ENCODE results near the gene RIBC2.
"Not testable (repeated sequence)": the region's sequence is repeated elsewhere in the genome, so short reads cannot be mapped to it uniquely, and the experiment has no call there.

The RIBC2 gene, protein sequence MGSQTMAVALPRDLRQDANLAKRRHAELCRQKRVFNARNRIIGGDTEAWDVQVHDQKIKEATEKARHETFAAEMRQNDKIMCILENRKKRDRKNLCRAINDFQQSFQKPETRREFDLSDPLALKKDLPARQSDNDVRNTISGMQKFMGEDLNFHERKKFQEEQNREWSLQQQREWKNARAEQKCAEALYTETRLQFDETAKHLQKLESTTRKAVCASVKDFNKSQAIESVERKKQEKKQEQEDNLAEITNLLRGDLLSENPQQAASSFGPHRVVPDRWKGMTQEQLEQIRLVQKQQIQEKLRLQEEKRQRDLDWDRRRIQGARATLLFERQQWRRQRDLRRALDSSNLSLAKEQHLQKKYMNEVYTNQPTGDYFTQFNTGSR

DNA sequence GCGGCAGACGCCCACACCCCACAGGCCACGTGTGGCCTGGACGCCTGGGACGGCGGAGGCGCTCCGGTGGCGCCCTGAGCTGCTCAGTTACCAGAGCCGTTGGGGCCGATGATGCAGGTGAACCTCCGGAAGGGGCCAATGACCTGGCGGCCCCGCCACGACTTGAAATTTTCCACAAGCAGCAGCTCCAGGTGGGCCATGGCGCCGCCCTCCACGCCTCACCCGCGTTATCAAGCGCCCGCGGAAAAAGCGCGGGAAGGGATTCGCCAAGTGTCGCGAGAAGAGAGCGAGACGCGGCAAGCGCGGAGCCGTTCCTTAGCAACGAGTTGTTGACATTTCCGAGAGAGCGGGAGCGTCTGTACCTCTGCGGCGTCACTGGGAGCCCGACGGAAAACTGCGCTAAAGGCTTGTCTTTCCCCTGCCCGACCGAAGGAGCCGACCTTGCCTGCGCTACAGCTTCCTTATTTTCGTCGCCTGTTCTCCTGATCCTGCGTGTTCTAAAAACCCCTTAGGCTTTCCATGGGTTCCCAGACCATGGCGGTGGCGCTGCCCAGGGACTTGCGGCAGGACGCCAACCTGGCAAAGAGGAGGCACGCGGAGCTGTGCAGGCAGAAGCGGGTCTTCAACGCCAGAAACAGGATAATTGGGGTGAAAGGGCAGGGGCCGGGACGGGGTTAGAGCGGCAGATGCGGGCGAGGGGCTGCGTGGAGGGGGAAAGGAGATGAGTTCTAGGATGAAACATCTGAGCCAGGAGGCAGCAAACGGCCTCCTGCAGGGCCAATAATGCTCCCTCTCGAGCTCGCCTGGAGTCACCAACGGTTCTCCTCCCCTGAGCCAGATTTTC, at the start of gene RIBC2, which contains the start of gene SMC1B:
TSS of gene RIBC2 (plus strand) at position 326 of the 844 bp plus-strand sequence. CDS start at position 520, 194 bp downstream.
TSS of gene SMC1B (minus strand) at position 232 of the 844 bp plus-strand sequence. CDS start at position 200, 32 bp downstream.
- DNase-seq, result peak; percentile 82

DNA sequence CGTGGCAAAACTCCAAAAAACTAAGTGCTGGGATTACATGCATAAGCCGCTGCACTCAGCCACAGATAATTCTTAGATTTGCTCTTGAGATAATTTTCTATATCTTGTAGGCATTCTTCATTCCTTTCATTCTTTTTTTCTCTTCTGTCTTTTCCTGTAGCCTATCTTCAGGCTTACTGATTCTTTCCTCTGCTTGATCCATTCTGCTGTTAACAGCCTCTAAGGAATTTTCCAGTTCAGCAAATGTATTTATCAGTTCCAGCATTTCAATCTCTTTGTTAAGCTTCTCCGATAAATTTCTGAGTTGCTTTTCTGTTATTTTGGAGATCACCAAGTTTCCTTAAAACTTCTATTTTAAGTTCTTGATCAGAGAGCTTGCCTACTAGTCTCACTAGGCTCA, 46.8 kb upstream of the RIBC2 start:
- DNase-seq, result no peak

DNA sequence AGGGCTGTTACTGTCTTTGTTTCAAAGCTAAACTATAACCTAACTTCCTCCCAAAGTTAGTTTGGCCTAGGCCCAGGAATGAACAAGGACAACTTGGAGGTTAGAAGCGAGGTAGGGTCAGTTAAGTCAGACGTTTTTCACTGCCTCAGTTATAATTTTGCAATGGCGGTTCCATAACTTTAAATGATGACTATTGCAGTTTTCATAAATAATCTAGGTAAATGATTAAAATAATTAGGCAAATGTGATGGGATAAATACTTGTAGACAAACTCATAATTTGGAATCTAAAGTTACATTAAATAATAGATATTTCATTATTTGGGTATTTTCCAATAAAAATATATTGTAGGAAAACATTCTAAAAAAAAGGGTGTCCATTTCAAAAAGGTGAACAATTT, 39.9 kb upstream of the RIBC2 start:
- not testable (repeated sequence) for DNase-seq

DNA sequence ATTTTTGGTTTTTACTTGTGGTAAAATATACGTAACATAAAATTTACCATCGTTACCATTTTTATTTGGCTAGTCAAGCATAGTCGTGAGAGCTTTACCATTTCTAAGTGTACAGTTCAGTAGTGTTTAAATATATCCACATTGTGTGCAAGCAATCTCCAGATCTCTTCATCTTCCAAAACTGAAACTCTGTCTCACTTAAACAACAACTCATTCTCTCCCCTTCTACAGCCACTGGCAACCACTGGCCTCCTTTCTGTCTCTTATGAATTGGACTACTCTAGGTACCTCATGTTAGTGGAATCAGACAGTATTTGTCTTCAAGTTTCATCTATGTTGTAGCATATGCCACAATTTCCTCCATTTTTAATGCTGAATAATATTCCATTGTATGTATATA, 37.5 kb upstream of the RIBC2 start:
- no peak for DNase-seq

DNA sequence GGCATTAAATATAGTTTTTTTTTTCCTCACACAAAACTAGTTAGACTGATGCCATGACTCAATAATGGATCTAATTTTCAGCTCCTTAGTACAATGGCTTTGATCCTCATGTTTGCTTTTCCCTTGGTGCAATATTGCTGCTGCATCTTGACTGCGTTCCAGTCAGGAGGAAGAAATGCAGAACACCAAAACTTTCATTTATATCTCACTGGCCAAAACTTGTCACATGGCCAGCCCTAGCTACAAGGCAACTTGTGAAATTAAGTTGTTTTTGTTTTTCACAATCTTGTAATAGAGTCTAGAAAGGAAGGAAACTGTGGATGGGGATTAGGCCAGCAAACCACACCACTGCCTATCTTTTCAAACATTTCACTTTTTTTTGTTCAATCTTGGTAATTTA, 36.8 kb upstream of the RIBC2 start:
- DNase-seq, result no peak

DNA sequence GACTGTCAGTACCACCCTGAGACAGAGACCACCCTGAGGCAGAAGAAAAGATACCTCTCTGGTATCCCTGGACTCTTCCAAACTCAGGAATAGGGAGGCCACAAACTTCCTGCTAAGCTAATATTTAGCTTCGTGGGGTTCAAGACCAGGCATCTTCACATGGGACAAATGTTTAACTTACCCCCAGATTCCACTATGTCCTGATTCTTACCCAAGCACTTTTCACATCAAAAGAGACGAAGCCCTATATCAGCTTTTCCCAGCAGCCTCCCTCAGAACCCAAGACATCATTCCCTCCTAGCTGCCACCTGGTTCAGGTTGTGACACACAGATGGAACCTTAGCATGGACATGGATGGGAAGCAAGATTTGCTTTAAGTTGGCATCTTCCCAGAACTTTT, 32.1 kb upstream of the RIBC2 start:
- no peak for DNase-seq

DNA sequence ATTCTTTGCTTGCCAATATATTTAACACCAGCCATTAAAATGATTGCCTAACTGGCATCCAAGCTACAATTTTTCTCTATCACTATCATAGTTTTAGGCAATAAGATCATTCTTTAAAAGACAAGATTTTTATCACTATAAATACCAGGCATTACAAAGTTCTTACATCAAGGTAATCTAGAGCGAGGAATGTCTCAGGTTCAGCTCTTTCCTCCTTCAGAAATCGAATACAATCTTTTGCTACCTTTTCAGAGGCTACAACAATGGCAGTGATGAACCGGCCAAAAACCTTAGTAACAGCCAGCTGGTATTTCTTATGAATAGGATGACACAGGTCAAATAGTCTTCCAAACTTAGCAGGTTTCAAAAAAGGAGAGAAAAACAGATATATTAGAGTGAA, 23.9 kb upstream of the RIBC2 start:
- no peak for DNase-seq

DNA sequence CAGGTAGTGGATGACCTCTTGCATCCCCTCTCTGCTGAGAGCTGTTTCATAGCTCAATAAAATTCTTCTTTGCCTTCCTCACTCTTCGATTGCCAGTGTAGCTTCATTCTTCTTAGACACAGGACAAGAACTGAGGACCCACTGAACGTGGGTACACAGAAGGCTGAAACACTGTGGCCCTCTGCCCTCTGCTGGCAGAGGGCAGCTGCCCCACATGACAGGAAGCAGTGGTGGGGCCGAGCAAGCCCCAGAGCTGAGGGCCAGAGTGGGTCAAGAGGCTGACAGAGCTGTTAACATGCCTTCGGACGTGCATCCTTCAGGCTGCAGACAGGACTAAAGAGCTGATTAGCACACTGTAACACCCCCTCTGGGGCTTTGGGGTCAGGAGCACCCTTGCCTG, 15.7 kb upstream of the RIBC2 start:
- DNase-seq, result no peak

DNA sequence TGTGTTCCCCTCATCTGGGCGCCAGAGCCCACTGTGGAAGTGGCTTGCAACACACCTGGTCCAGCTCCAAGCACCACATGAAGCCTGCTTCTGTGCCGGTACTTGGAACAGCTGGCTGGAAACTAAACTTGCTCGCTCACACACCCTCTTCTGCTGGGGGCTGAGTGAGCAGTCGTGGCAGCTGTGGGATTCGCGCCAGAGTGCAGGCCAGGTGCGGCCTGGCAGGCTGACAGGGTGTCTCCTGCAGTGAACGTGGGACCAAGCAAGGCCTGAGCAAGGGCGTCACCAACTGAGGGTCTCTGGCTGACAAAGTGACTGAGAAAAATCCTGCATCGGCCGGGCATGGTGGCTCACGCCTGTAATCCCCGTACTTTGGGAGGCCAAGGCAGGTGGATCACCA, 15.3 kb upstream of the RIBC2 start:
- DNase-seq, result no peak

DNA sequence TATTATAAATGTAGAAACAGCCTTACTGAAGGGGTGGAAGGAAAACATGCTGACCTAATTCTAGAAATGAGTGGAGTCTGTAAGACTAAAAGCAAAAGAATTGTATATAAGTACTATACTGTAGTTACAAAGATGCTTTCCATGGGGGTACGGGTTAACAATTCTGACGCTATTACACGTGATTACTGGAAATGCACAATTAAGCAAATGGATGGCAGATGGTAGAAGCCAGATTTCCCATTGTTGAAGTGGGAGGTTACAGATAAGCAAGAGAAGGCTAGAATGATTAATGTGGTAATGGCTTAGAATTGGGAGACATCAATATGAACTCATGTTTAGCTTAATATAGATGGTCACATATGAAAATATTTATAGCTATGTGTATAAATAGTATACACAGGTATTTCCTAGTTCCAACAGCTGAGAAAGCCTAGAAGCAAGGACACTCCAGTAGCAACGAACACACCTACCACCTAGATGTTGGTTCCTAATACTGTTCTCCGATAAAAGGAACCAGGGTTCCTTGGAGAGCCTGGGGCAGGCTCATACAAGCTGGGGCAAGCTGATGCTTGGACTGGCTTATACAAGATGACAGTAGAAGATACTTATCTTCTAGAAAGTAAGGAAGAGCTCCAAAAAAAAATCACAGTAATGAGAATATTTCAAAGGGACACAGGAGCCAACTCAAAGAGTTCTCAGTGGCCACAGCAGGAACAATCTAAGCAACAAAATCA, 13.6 kb upstream of the RIBC2 start:
- no peak for DNase-seq

DNA sequence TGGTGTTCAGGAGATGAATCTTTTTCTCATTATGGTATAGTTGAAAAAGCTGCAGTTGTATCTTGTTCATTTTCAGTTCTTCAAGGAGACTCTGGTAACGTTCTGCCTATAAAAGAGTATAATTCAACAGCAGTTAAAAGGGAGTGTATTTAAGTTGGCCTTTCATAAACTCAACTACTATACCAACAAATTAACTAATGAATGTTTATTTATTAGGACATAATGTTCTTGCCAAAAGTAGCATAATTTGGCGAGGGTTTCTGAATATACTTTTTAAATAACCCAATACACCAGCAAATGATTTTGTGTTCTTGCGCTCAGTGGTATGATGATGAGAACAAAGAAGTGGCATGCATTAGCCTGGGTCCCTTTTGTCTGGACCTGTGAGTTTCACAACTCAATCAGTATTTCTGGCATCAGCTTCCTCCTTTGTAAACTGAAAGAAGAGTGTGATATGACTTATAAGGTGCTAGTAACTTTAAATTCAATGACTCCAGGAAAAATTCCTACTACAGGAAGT, 11.0 kb upstream of the RIBC2 start:
- DNase-seq, result no peak

DNA sequence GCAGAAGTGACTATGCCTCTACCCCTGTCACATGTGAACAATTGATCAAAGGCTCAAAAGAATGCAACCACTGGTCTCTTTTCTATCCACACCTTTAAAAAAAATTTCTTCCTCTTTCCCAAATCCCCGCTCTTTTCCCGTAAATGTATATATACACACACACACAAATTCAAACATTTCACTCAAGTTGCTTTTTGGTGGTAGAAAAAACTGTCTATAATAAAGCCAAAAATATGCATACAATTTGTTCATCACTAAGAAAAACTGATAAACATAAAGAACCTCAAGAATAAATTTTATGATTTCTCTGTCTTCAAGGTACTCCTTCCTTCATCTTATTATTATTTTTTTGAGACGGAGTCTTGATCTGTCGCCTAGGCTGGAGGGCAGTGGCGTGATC, 5.7 kb upstream of the RIBC2 start:
- DNase-seq, result no peak

DNA sequence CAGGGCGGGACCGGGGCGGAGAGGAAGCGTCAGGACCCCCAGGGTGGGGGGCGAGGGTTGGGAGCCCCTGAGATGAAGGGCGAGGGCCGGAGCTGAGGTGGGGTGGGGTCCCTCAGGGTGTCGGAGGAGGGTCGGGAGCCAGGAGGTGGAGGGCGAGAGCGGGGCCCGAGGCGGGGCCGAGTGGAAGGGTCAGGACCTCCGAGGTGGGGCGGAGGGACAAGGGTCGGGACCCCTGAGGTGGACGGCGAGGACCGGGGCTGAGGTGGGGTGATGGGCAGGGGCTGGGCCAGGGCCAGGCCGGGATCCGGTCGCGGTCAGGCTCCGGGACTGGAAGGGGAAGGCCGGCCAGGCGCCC, 503 bp upstream of the RIBC2 start:
- DNase-seq, result no peak

DNA sequence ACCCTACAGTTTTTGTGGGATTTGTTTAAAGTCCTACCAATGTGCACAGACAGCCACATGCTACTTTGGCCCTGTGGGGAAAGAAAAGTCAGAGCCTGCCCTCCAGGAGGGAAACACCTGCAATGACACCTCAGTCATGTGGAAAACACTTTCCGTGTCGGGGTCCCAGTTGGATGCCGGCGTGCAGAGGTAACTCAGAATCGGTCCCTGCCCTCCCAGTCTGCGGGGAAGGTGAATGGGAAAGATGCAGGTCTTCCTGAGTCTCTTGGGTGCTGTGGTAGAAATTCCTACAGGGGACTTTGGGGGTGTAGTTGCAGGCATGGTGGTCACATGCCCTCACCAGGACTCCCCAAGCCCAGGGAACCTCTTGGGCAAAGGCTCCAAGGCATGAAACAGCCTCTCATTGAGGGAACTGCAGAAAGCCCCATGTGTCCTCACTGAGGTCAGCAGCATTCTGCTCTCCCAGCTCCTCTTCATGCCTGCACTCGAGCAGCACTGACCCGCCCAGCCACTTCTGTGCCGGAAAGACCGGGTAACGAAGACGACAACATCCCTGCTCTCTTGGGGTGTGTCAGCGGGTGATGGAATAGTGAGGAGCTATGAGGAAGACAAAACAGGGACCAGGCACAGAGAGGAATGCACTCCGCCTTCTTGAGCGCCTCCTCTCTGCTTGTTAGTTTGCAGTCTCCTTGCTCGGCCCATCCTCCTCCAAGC, 4.7 kb downstream of the RIBC2 start:
- no peak for DNase-seq

DNA sequence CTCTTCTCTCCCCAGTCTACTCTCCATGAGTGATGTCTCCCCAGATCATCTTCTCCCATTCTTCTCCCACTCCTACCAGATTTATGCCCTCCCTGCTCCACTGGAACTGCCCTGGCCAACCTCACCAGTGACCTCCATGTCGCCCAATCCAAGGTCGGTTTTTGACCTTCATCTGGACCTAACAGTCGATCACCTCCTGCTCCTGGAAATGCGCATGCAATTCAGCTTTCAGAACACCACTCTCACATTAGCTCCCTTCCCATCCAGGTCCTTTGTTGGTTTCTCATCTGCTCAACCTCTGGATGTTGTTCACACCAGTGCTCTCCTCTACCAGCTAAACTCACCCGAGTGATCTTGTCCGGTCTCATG, 5.3 kb downstream of the RIBC2 start:
- DNase-seq, result no peak

DNA sequence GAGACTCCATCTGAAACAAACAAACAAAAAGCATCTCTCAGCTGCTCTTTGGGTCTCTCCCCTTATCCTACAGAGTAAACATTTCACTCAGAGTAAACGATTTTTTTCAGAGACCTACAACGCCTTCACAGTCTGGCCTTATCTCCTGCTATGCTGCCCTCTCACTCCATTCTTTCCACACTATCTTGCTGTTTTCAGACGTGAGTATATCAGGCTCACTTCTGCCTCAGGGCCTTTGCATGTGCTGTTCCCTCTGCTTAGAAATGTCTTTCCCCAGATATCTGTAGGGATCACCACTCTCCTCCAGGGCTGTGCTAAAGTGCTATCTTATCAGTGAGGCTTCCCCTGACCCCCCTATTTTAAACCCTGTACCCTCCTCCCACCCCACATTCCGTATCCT, 6.5 kb downstream of the RIBC2 start:
- no peak for DNase-seq

DNA sequence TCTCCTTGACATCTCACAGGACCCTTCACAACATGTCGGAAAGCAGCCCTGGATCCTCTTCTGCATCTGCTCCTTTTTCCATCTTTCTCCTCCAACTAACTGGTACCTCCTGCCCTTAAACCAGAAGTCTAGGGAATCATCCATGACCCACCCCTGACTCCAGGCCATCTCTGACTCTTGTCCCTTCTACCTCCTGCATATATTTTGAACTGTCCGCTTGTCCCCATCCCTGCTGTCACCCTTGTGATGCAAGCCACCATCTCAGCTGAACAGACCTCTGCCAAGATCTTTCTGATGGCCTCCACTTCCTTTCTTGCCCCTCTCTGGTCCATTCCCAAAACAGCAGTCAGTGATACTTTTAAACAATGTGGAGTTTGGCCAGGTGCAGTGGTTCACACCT, 7.0 kb downstream of the RIBC2 start:
- DNase-seq, result no peak

DNA sequence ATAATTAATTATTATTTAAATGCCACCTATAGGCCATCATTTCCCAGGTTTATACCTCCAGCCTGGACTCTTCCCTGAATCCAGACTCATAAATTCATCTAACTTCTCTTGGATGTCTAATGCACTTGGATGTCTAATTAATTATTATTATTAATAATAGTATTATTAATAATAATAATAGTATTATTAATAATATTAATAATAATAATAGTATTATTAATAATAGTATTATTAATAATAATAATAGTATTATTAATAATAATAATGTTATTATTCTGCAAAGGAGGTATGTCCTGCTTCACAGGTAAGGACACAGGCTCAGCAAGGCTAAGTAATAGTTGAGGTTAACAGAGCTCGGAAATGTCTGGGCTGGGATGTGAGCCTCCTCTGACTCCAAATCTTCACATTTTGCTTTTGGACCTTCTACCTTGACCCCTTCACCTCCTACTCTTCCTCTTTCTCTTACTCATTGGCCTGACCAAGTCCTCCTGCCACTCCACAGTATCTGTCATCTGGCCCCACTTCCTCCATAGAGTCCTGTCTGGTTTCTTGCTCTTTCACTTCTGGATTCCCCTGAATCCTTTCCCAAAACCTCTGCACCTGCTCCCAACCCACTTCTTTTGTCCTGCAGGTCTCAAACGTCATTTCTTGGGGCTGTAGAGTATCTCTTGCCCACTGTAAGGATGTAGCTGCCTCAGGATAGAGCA, 8.0 kb downstream of the RIBC2 start:
- DNase-seq, result no peak

DNA sequence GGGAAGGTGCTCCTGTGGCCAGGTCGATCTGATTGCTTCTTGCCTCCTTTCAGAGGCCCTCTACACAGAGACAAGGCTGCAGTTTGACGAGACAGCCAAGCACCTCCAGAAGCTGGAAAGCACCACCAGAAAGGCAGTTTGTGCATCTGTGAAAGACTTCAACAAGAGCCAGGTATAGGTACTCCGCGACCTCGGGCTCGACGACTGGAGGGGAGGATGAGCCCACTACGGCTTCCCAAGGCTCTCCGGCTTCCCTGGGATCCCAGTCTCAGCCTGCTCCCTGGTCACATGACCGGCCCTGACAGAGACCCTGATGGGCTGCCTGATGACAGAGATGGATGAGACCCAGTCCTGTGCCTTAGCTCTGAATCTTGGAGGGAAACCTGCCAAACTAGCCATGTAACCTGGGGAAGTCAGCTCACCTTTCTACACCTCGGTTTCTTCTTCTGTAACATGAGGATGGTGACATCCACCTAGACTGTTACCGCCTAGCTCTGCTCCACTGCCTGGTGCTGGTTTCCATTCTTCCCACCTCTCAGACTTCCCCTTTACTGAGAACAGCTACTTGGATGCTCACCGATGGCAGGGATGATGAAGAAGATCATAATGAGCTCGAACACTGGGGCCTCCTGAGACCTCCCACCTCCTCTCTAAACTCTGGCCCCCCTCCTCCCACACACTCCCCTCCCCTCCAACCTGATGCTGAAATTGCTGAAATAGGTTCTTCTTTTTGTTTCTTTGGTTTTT, 8.9 kb downstream of the RIBC2 start:
- no peak for DNase-seq

DNA sequence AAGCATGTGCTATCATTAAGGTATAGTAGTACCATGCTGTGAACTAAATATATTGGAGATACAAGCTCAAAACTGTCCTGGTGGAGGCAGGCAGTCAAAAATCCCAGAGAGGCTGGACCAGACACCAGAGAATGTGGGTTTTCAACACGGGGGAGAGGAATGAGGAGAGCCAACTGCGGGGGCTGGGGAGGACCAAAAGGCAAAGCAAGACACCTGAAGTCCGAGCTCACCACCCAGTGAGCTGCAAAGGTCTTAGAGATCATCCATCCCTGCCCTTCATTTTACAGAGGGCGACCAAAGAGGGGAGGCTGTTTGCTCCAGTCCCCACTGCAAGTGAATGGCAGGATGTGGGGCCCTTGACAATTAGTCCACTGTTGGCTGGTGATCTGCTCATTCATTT, 10.0 kb downstream of the RIBC2 start:
- DNase-seq, result no peak

DNA sequence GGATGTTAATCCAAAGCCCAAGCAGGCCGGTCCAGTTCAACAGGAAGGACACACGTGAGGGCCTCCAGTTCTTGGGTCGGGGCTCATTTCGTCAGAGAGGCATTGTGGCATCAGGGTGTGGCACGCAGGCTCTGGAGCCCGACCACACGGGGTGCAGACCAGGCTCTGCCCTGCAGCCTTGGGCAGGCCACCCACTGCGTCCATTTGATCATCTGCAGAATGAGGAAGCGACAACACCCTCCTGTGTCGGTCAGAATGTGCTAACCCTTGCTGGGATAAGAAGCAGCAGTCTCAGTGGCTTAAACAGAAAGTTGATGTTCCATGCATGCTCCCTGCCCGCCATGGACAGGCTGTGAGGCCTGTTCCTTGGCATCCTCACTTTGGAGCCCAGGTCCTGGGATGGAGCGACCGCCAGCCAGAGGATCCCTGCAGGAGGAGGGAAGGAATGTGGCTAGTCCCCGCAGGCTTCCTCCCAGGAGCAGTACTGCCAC, 10.8 kb downstream of the RIBC2 start:
- DNase-seq, result no peak
